K562 (cell line): ENCODE results near the gene ZNF598. TPM values are rescaled to one million over a fixed set of nuclear protein-coding genes. Genes with fewer than 3 reads are reported as not detected.

ENCODE experiments used
- ATAC-seq: fragments of 200-7000 bp; cut with Tn5 transposase; 3 replicates; pipeline ENCODE4 v1.9.1; 2020; ENCODE audit warnings: moderate library complexity
- BruUV-seq: library from RNA; stranded (reverse); fragments of 400-500 nt; replicated peaks from 2 replicates; lab custom pipeline; 2021; lab: Mats Ljungman, UMichigan
- CTCF ChIA-PET: fragments of 300-600 bp; formaldehyde crosslinking; extraction: SDS; loops from one replicate; lab custom pipeline; 2021; ENCODE audit warnings: low intra/inter-chr PET ratio; lab: Yijun Ruan, JAX
- POLR2A ChIA-PET: fragments of 300-600, 350-650 bp; sonication (Branson Sonifier 250); formaldehyde crosslinking; extraction: SDS; loops from one replicate; lab custom pipeline; 2021; ENCODE audit warnings: antibody characterized with exemption, inconsistent platforms; lab: Yijun Ruan, JAX
- DNase-seq, 4 experiments: peaks; one replicate each; pipeline versions ENCODE4 v3.0.0 to v3.0.0-alpha.2; 2011 to 2018; ENCODE audit warnings: low spot score in 3 of 4, mixed read lengths in 3 of 4; ENCODE audit errors: extremely low read depth in 1 of 4
- FAIRE-seq: peaks from 2 replicates; lab custom pipeline; 2011; peaks lifted over from hg19 to GRCh38; lab: Jason Lieb, UNC
- H2AFZ ChIP-seq: 2 replicates; pipeline ENCODE4 v1.6.0; 2011; ENCODE audit warnings: low read depth, low read length, control low read depth, inconsistent platforms
- H3K27ac ChIP-seq: fragments of 200-600 bp; 3 replicates; pipeline ENCODE4 v1.8.0; 2011; ENCODE audit warnings: low read depth, mild to moderate bottlenecking, control low read depth, inconsistent platforms, low read length, moderate library complexity, mixed read lengths; ENCODE audit errors: extremely low read depth
- H3K27me3 ChIP-seq, 2 experiments: fragments of 300-600 bp in 1 of 2; 2 replicates in 1 of 2; 3 replicates in 1 of 2; pipeline versions ENCODE4 v1.6.0 to v1.8.0; 2011; ENCODE audit warnings: inconsistent platforms in 2 of 2, low read length in 2 of 2, mild to moderate bottlenecking in 1 of 2, mixed read lengths in 1 of 2, moderate library complexity in 1 of 2; ENCODE audit not compliant: control insufficient read depth in 2 of 2, insufficient read depth in 2 of 2
- H3K36me3 ChIP-seq: fragments of 300-600 bp; 3 replicates; pipeline ENCODE4 v1.8.0; 2011; ENCODE audit warnings: mild to moderate bottlenecking, low read length, inconsistent platforms; ENCODE audit not compliant: control insufficient read depth, insufficient read depth
- H3K4me1 ChIP-seq, 2 experiments: fragments of 200-600 bp in 1 of 2; replicated peaks in 1 of 2; 2 replicates in 1 of 2; 3 replicates in 1 of 2; pipeline versions ENCODE4 v1.5.1 to v1.8.0; 2011; ENCODE audit warnings: inconsistent platforms in 2 of 2, low read length in 2 of 2, mild to moderate bottlenecking in 1 of 2, mixed read lengths in 1 of 2, moderate library complexity in 1 of 2; ENCODE audit not compliant: control insufficient read depth in 2 of 2, insufficient read depth in 2 of 2
- H3K4me2 ChIP-seq: 2 replicates; pipeline ENCODE4 v1.6.1; 2011; ENCODE audit warnings: low read length, control low read depth, inconsistent platforms, mixed read lengths; ENCODE audit not compliant: insufficient read depth
- H3K4me3 ChIP-seq: fragments of 200-600 bp; sonication (generic), shearing (Covaris generic); 2 replicates; pipeline ENCODE4 v1.5.1; 2016; ENCODE audit warnings: control low read depth, inconsistent platforms
- H3K79me2 ChIP-seq: fragments of 200-600 bp; 3 replicates; pipeline ENCODE4 v1.8.0; 2011; ENCODE audit warnings: low read length, inconsistent platforms; ENCODE audit not compliant: control insufficient read depth, insufficient read depth
- H3K9ac ChIP-seq, 2 experiments: 2 replicates each; pipeline versions ENCODE4 v1.6.0 to v1.6.1; 2011; ENCODE audit warnings: low read depth in 2 of 2, low read length in 2 of 2, control low read depth in 1 of 2, inconsistent platforms in 1 of 2, mild to moderate bottlenecking in 1 of 2, mixed read lengths in 1 of 2; ENCODE audit not compliant: insufficient read depth in 1 of 2
- H3K9me1 ChIP-seq: one replicate; pipeline ENCODE4 v1.6.0; 2011; ENCODE audit warnings: inconsistent platforms, mild to moderate bottlenecking, low read length, moderate library complexity; ENCODE audit not compliant: control insufficient read depth, insufficient read depth
- H3K9me3 ChIP-seq: replicated peaks from 2 replicates; pipeline ENCODE4 v1.5.1; 2011; ENCODE audit warnings: low read depth, low read length, inconsistent platforms; ENCODE audit not compliant: control insufficient read depth, insufficient read depth
- H4K20me1 ChIP-seq: replicated peaks from 2 replicates; pipeline ENCODE4 v1.6.1; 2011; ENCODE audit warnings: low read length, inconsistent platforms, mixed read lengths; ENCODE audit not compliant: control insufficient read depth, insufficient read depth
- ARID1B ChIP-seq: fragments of 450-650 bp; IDR thresholded peaks from 2 replicates; pipeline ENCODE4 v1.6.1; 2016; ENCODE audit warnings: antibody characterized with exemption, mild to moderate bottlenecking, inconsistent platforms
- CTCF ChIP-seq, 3 experiments: IDR thresholded peaks in 2 of 3; conservative IDR thresholded peaks in 1 of 3; 2 replicates each; pipeline ENCODE4 v1.5.1; 2011 to 2012; ENCODE audit warnings: low read length in 3 of 3, mild to moderate bottlenecking in 3 of 3, control low read depth in 2 of 3, improper control_type of control experiment in 1 of 3, inconsistent platforms in 1 of 3, low read depth in 1 of 3, mixed read lengths in 1 of 3, moderate library complexity in 1 of 3; ENCODE audit not compliant: insufficient read depth in 2 of 3
- E2F5 ChIP-seq: sonication (generic); formaldehyde crosslinking; IDR thresholded peaks from 2 replicates; pipeline ENCODE4 v1.8.0; 2022; ENCODE audit warnings: mild to moderate bottlenecking, missing genetic modification reagents
- HMG20A ChIP-seq: fragments of 450-650 bp; formaldehyde crosslinking; conservative IDR thresholded peaks from 2 replicates; pipeline ENCODE4 v1.4.0; 2020; ENCODE audit warnings: mild to moderate bottlenecking, mixed read lengths
- KLF10 ChIP-seq: fragments of 250-450 bp; sonication (Bioruptor Pico); IDR thresholded peaks from 2 replicates; pipeline ENCODE4 v1.6.1; 2021; ENCODE audit warnings: matching md5 sums
- PYGO2 ChIP-seq: fragments of 450-650 bp; IDR thresholded peaks from 2 replicates; pipeline ENCODE4 v1.6.1; 2016; ENCODE audit warnings: mild to moderate bottlenecking, missing genetic modification characterization, moderate library complexity, missing compliant biosample characterization
- SP1 ChIP-seq: sonication (generic); formaldehyde crosslinking; IDR thresholded peaks from 2 replicates; pipeline ENCODE4 v1.8.1; 2022; ENCODE audit warnings: mild to moderate bottlenecking, missing genetic modification reagents
- TFAP4 ChIP-seq: sonication (generic); formaldehyde crosslinking; IDR thresholded peaks from 2 replicates; pipeline ENCODE4 v1.8.0; 2022; ENCODE audit warnings: missing genetic modification reagents, mild to moderate bottlenecking, moderate library complexity, borderline replicate concordance
- ZNF175 ChIP-seq: fragments of 200-800 bp; sonication (Bioruptor generic); IDR thresholded peaks from 2 replicates; pipeline ENCODE4 v1.6.1; 2016; ENCODE audit warnings: low read depth, mild to moderate bottlenecking, missing genetic modification characterization, missing compliant biosample characterization
- ZNF277 ChIP-seq: fragments of 250-450 bp; sonication (Bioruptor Pico); IDR thresholded peaks from 2 replicates; pipeline ENCODE4 v1.8.0; 2022; ENCODE audit warnings: inconsistent platforms, mild to moderate bottlenecking, moderate library complexity, borderline replicate concordance
- ZNF644 ChIP-seq: fragments of 200-800 bp; sonication (Bioruptor generic); IDR thresholded peaks from 2 replicates; pipeline ENCODE4 v1.6.1; 2016; ENCODE audit warnings: low read depth, missing genetic modification characterization, missing compliant biosample characterization
- WGBS: fragments of 100-300 bp; shearing (Covaris generic); methylation state at CpG from one replicate; pipeline ENCODE4 v1.1.6; 2016; ENCODE audit warnings: low coverage, mixed read lengths; ENCODE audit not compliant: insufficient coverage; ENCODE audit errors: missing lambda C conversion rate; 5-methylcytosine and 5-hydroxymethylcytosine counted together
- in situ Hi-C: fragments of 300-500 bp; cut with MboI; formaldehyde crosslinking; loops from 4 replicates; pipeline ENCODE4 v1.15.0; 2018; ENCODE audit warnings: inconsistent platforms, mixed read lengths
- intact Hi-C: fragments of 100-400 bp; cut with micrococcal nuclease; formaldehyde crosslinking; loops from 2 replicates; pipeline ENCODE4 v1.14.2; 2022
- polyA plus RNA-seq, 8 experiments: library from polyadenylated mRNA; depleted of rRNA in 4 of 8; stranded (reverse) in 5 of 8; unstranded in 3 of 8; fragments of >200 nt; fragmentation: Nextera tagmentation in 2 of 8; fragmentation: Illumina TruSeq in 1 of 8; extraction: Ambion mirVana in 2 of 8; extraction: Trizol in 1 of 8; gene quantifications; 2 replicates each; pipeline versions ENCODE4 v1.2.1 to v1.2.3, GENCODE V29; 2011 to 2014; ENCODE audit warnings: inconsistent platforms in 1 of 8, missing spikeins in 1 of 8
- total RNA-seq, 7 experiments: library from RNA; depleted of rRNA in 6 of 7; stranded (reverse); fragments of >200 nt in 6 of 7; fragmentation: Illumina TruSeq in 2 of 7; extraction: Trizol in 2 of 7; gene quantifications; 2 replicates each; pipeline versions ENCODE4 v1.2.1 to v1.2.3, GENCODE V29; 2011 to 2021; ENCODE audit warnings: low replicate concordance in 1 of 7
- TF ChIP-seq, protein P1 (sequence below): fragments of 450-650 bp; IDR thresholded peaks from 2 replicates; pipeline ENCODE4 v1.6.1; 2016; ENCODE audit warnings: borderline replicate concordance
- TF ChIP-seq, protein P2 (sequence below): fragments of 200-800 bp; sonication (Bioruptor generic); IDR thresholded peaks from 2 replicates; pipeline ENCODE4 v1.6.1; 2017; ENCODE audit warnings: missing genetic modification characterization, missing compliant biosample characterization

The ZNF598 gene
- total and polyA plus RNA-seq, 9 of the 15 experiments (the other 6 are each of a cell fraction or from before 2014, with no cell fraction given): 0.11 to 115 (median 29.6) TPM

DNA sequence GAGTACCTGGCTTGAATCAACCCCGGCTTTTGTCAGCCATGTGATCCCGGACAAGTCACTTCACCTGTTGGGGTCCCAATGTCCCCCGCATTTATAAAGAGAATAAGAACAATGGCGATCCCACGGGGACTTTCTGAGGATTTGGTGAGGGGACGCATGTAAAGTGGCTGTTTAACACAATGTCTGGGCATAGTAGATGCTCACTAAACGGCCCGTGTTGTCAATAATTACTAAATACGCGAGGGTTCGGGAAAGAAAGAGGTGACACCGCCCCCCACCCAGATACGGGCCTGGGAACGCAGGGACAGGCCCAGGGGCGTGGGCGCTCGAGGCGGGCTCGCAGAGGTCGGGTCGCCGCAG is 18.1 kb downstream of the ZNF598 start:
- peaks cover 29 to 59% of the 10 kb centered on the region in 2 experiments for H3K4me1 ChIP-seq
- H3K27ac ChIP-seq: peak overlapping the region; percentile 78
- no peaks in the 10 kb centered on the region for H3K27me3 ChIP-seq
- peaks cover 31% of the 10 kb centered on the region for H3K79me2 ChIP-seq
- H3K4me2 ChIP-seq: peak overlapping the region; percentile 69
- no peaks in the 10 kb centered on the region for H3K9me1 ChIP-seq
- 50% methylated on average over 16 of the region's 22 CpGs for WGBS
- DNase-seq (no peak), FAIRE-seq (no peak), ATAC-seq (peak; percentile 1; the same call in 1 of the 3 replicates)
- no peaks in the 10 kb centered on the region; the same call in 1 of the 2 replicates for H4K20me1 ChIP-seq
- POLR2A ChIA-PET: interaction anchor here (0.5 to 5.5 kb wide), 3 partner anchors 14 to 26 kb away, joined by 3 to 50 read pairs (median 4); partner anchors contain the start of genes RNF151 and RPS2
- CTCF ChIA-PET: no interaction called here
- in situ Hi-C loops: no loop called here
- TSS peak; percentile 90 for BruUV-seq
- no peak overlapping the region for H3K4me3 ChIP-seq
- H3K9ac ChIP-seq: peak overlapping the region; percentile 41 to 89
- H3K36me3 ChIP-seq: peaks cover 22% of the 10 kb centered on the region; the same call in 1 of the 3 replicates
- intact Hi-C loops: no loop called here
- H2AFZ ChIP-seq: peak overlapping the region; percentile 95
- H3K9me3 ChIP-seq: no peaks in the 10 kb centered on the region
- TF ChIP-seq ZNF175: no peak
- TF ChIP-seq, protein P1, sequence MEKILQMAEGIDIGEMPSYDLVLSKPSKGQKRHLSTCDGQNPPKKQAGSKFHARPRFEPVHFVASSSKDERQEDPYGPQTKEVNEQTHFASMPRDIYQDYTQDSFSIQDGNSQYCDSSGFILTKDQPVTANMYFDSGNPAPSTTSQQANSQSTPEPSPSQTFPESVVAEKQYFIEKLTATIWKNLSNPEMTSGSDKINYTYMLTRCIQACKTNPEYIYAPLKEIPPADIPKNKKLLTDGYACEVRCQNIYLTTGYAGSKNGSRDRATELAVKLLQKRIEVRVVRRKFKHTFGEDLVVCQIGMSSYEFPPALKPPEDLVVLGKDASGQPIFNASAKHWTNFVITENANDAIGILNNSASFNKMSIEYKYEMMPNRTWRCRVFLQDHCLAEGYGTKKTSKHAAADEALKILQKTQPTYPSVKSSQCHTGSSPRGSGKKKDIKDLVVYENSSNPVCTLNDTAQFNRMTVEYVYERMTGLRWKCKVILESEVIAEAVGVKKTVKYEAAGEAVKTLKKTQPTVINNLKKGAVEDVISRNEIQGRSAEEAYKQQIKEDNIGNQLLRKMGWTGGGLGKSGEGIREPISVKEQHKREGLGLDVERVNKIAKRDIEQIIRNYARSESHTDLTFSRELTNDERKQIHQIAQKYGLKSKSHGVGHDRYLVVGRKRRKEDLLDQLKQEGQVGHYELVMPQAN: no peak
- TF ChIP-seq CTCF (IDR thresholded peaks at IDR 0.05 in 2 of 3, conservative IDR thresholded peaks at IDR 0.05 in 1 of 3; ENCODE audit: insufficient read depth in 2 of 3, low read depth in 1 of 3, low read length in 3 of 3): no peak
- TF ChIP-seq ARID1B: no peak
- 0 out of 2 replicates have a peak, but pooled peaks have one; percentile 57 for TF ChIP-seq TFAP4 (CRISPR knock-in tag)
- no peak; the same call in 1 of the 2 replicates for TF ChIP-seq E2F5
- no peak for TF ChIP-seq ZNF644
- TF ChIP-seq PYGO2: no peak
- 0 out of 2 replicates have a peak, but pooled peaks have one; percentile 23 for TF ChIP-seq ZNF277 (CRISPR knock-in tag)
- TF ChIP-seq, protein P2, sequence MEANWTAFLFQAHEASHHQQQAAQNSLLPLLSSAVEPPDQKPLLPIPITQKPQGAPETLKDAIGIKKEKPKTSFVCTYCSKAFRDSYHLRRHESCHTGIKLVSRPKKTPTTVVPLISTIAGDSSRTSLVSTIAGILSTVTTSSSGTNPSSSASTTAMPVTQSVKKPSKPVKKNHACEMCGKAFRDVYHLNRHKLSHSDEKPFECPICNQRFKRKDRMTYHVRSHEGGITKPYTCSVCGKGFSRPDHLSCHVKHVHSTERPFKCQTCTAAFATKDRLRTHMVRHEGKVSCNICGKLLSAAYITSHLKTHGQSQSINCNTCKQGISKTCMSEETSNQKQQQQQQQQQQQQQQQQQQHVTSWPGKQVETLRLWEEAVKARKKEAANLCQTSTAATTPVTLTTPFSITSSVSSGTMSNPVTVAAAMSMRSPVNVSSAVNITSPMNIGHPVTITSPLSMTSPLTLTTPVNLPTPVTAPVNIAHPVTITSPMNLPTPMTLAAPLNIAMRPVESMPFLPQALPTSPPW: no peak
- no peak for TF ChIP-seq KLF10 (CRISPR knock-in tag)
- peak; percentile 3; the same call in 1 of the 2 replicates for TF ChIP-seq SP1 (CRISPR knock-in tag)
- no peak for TF ChIP-seq HMG20A (CRISPR knock-in tag)
